ENCODE results near the gene TANGO2.

DNA sequence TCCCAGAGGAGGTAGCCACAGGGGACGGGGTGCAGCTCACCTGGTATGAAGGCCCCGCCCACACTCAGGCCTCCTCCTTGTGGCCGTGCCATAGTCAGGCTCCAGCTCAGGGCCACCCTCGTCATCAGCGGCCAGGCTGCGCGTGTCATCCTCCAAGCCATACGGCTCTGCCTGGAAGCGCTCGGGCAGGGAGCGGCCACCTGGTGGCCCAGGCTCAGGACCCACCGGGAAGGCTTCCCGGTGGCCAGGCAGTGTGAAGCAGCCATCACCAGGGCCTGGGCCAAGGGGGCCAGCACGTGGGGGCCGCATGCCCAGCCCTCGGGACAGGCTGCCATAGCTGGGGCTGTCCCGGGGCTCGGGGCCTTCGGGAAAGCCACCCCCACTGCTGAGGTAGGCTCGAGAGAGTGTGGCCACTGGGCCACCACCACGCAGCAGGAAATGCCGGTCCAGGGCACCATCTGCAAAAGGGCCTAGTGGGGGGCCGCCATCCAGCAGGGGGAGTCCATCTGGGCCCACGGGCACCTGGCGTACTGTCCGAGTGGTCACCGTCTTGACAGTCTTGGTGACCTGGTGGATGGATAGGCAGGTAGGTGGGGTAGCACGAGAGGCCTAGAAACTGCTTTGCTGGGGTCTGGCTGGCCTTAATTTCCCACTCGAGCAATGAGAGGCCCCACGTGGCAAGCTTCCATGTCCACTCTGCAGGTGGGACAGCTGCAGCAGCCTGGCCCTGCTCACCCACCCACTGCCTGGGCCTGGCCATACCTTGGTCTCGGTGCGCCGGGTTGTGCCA is 39.5 kb upstream of the TANGO2 start:
- TF ChIP-seq EP300 (IDR thresholded peaks at IDR 0.05; ENCODE audit: borderline replicate concordance) (no peak), RAD21 (IDR thresholded peaks at IDR 0.05; ENCODE audit: low read depth) (no peak; the same call in 1 of the 2 replicates), ZBTB7A (IDR thresholded peaks at IDR 0.05; ENCODE audit: low read depth) (no peak), YY1 (IDR thresholded peaks at IDR 0.05; ENCODE audit: low read depth) (no peak), TAF1 (IDR thresholded peaks at IDR 0.05; ENCODE audit: low read depth) (no peak), EGR1 (IDR thresholded peaks at IDR 0.05) (no peak), NFIC (IDR thresholded peaks at IDR 0.05) (no peak), CEBPB (IDR thresholded peaks at IDR 0.05) (no peak)
- TF ChIP-seq, protein P1, sequence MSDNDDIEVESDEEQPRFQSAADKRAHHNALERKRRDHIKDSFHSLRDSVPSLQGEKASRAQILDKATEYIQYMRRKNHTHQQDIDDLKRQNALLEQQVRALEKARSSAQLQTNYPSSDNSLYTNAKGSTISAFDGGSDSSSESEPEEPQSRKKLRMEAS (IDR thresholded peaks at IDR 0.05): no peak; the same call in 1 of the 2 replicates
- TF ChIP-seq, protein P2, sequence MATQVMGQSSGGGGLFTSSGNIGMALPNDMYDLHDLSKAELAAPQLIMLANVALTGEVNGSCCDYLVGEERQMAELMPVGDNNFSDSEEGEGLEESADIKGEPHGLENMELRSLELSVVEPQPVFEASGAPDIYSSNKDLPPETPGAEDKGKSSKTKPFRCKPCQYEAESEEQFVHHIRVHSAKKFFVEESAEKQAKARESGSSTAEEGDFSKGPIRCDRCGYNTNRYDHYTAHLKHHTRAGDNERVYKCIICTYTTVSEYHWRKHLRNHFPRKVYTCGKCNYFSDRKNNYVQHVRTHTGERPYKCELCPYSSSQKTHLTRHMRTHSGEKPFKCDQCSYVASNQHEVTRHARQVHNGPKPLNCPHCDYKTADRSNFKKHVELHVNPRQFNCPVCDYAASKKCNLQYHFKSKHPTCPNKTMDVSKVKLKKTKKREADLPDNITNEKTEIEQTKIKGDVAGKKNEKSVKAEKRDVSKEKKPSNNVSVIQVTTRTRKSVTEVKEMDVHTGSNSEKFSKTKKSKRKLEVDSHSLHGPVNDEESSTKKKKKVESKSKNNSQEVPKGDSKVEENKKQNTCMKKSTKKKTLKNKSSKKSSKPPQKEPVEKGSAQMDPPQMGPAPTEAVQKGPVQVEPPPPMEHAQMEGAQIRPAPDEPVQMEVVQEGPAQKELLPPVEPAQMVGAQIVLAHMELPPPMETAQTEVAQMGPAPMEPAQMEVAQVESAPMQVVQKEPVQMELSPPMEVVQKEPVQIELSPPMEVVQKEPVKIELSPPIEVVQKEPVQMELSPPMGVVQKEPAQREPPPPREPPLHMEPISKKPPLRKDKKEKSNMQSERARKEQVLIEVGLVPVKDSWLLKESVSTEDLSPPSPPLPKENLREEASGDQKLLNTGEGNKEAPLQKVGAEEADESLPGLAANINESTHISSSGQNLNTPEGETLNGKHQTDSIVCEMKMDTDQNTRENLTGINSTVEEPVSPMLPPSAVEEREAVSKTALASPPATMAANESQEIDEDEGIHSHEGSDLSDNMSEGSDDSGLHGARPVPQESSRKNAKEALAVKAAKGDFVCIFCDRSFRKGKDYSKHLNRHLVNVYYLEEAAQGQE (IDR thresholded peaks at IDR 0.05; ENCODE audit: low read depth): no peak
- TF ChIP-seq, protein P3, sequence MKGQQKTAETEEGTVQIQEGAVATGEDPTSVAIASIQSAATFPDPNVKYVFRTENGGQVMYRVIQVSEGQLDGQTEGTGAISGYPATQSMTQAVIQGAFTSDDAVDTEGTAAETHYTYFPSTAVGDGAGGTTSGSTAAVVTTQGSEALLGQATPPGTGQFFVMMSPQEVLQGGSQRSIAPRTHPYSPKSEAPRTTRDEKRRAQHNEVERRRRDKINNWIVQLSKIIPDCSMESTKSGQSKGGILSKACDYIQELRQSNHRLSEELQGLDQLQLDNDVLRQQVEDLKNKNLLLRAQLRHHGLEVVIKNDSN (IDR thresholded peaks at IDR 0.05): no peak
